ENCODE data around the gene ESYT1. TPM values are rescaled to one million over a fixed set of nuclear protein-coding genes. Genes with fewer than 3 reads are reported as not detected.
A peak's percentile ranks its signal among the peaks of the same experiment; 100 is the strongest.

ESYT1 gene
- total and polyA plus RNA-seq, 9 of the 15 experiments (the other 6 are each of a cell fraction or from before 2014, with no cell fraction given) = 132 to 420 (median 164) TPM

DNA sequence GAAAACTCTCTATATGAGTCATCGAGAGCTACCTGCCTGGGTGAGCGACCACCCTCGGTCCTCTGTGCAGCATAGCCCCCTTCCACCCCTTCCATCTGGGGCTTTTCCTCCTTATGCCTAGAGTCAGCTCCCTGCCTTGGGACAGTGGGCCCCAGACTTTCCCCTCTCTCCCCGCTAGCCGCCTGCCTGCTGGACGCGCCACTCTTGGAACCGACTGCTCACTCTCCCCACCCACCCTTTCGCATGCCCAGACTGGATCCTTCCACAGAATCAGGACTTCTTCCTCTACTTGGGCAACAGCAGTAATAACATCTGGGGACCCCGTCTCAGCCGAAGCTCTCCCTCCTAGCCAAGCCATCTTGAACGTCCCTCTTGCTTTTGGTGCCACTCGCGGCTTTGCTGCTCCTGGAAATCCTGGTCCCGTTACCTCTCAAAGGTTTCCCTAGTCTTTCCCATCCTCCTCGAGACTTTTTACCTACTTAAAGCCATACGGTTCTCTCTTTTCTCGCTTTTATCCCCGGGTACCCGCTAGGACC, 671 bp downstream of the ESYT1 start (continued):
- no peak for TF ChIP-seq NFYB (IDR thresholded peaks at IDR 0.05; ENCODE audit: extremely low read depth, insufficient read length)
- no peak for TF ChIP-seq SETDB1 (IDR thresholded peaks at IDR 0.05; ENCODE audit: low read length)
- TF ChIP-seq, protein P1, sequence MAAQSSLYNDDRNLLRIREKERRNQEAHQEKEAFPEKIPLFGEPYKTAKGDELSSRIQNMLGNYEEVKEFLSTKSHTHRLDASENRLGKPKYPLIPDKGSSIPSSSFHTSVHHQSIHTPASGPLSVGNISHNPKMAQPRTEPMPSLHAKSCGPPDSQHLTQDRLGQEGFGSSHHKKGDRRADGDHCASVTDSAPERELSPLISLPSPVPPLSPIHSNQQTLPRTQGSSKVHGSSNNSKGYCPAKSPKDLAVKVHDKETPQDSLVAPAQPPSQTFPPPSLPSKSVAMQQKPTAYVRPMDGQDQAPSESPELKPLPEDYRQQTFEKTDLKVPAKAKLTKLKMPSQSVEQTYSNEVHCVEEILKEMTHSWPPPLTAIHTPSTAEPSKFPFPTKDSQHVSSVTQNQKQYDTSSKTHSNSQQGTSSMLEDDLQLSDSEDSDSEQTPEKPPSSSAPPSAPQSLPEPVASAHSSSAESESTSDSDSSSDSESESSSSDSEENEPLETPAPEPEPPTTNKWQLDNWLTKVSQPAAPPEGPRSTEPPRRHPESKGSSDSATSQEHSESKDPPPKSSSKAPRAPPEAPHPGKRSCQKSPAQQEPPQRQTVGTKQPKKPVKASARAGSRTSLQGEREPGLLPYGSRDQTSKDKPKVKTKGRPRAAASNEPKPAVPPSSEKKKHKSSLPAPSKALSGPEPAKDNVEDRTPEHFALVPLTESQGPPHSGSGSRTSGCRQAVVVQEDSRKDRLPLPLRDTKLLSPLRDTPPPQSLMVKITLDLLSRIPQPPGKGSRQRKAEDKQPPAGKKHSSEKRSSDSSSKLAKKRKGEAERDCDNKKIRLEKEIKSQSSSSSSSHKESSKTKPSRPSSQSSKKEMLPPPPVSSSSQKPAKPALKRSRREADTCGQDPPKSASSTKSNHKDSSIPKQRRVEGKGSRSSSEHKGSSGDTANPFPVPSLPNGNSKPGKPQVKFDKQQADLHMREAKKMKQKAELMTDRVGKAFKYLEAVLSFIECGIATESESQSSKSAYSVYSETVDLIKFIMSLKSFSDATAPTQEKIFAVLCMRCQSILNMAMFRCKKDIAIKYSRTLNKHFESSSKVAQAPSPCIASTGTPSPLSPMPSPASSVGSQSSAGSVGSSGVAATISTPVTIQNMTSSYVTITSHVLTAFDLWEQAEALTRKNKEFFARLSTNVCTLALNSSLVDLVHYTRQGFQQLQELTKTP (IDR thresholded peaks at IDR 0.05; ENCODE audit: low read depth in 1 of 2, partially characterized antibody in 2 of 2) = peak in 1 of 2 experiments; percentile 63
- no peak for TF ChIP-seq ZNF121 (CRISPR knock-in tag; conservative IDR thresholded peaks at IDR 0.05)
- TF ChIP-seq RBM17 (IDR thresholded peaks at IDR 0.05; ENCODE audit: borderline replicate concordance, low read depth, low read length) = no peak
- TF ChIP-seq ZNF445 (CRISPR knock-in tag; IDR thresholded peaks at IDR 0.05; ENCODE audit: low read depth) = no peak
- no peak for TF ChIP-seq ARID3B (CRISPR knock-in tag; IDR thresholded peaks at IDR 0.05; ENCODE audit: borderline replicate concordance)
- no peak for TF ChIP-seq GATAD2B (IDR thresholded peaks at IDR 0.05; ENCODE audit: borderline replicate concordance)
- TF ChIP-seq, protein P2, sequence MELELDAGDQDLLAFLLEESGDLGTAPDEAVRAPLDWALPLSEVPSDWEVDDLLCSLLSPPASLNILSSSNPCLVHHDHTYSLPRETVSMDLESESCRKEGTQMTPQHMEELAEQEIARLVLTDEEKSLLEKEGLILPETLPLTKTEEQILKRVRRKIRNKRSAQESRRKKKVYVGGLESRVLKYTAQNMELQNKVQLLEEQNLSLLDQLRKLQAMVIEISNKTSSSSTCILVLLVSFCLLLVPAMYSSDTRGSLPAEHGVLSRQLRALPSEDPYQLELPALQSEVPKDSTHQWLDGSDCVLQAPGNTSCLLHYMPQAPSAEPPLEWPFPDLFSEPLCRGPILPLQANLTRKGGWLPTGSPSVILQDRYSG (tag; conservative IDR thresholded peaks at IDR 0.05; ENCODE audit: low read depth) = no peak
- no peak for TF ChIP-seq RUNX1 (IDR thresholded peaks at IDR 0.05; ENCODE audit: low read depth)
- no peak for TF ChIP-seq ZNF707 (CRISPR knock-in tag; conservative IDR thresholded peaks at IDR 0.05)
- no peak for TF ChIP-seq POLR2H (tag; IDR thresholded peaks at IDR 0.05; ENCODE audit: low read depth)
- TF ChIP-seq TSC22D4 (tag; IDR thresholded peaks at IDR 0.05) = no peak
- no peak for TF ChIP-seq HNRNPUL1 (IDR thresholded peaks at IDR 0.05; ENCODE audit: low read length)
- no peak for TF ChIP-seq FOXM1 (IDR thresholded peaks at IDR 0.05; ENCODE audit: low read depth)
- no peak for TF ChIP-seq FOXM1 (CRISPR knock-in tag; IDR thresholded peaks at IDR 0.05; ENCODE audit: low read depth)
- no peak for TF ChIP-seq POLR2AphosphoS5 (IDR thresholded peaks at IDR 0.05; ENCODE audit: control insufficient read depth, insufficient read depth, low read depth, low read length)
- no peak for TF ChIP-seq ZNF785 (CRISPR knock-in tag; IDR thresholded peaks at IDR 0.05)
- no peak for TF ChIP-seq SMARCA5 (IDR thresholded peaks at IDR 0.05)
- TF ChIP-seq ZBTB26 (CRISPR knock-in tag; IDR thresholded peaks at IDR 0.05) = no peak

Data from K562 (cell line).